Measurements from ENCODE around the gene ARHGAP26. TPM values are rescaled to one million over a fixed set of nuclear protein-coding genes. Genes with fewer than 3 reads are reported as not detected.

Gene ARHGAP26
- total RNA-seq, 4 donors from 2014 or later: 28.2 to 52.3 (median 37.9) TPM

GRCh38 chr5:142860270-142860669 lies 90.1 kb downstream of the ARHGAP26 start:
- Histone ChIP-seq H3K4me3 (replicated peaks in 1 of 3) (no peak overlapping the region), H3K4me1 (peaks cover 0 to 27% of the 10 kb centered on the region in 2 donors), H3K36me3 (no peaks in the 10 kb centered on the region), H3K27ac (no peak overlapping the region), H3K27me3 (no peaks in the 10 kb centered on the region), H3K9me3 (no peaks in the 10 kb centered on the region)
- intact Hi-C loops (cut with DNase I): no loop called here
- WGBS, 2 donors: 77 to 90% methylated on average over 2 of the region's 2 CpGs
- no peak for DNase-seq
- TF ChIP-seq CTCF (IDR thresholded peaks at IDR 0.05): no peak
- TF ChIP-seq POLR2A (IDR thresholded peaks at IDR 0.05): no peak

- no peaks in the 10 kb centered on the region for H3K27me3 ChIP-seq
- no peaks in the 10 kb centered on the region for H3K36me3 ChIP-seq
- no peak overlapping the region for H3K4me3 ChIP-seq (replicated peaks in 1 of 3)
- intact Hi-C loops (cut with DNase I): no loop called here
- TF ChIP-seq CTCF (IDR thresholded peaks at IDR 0.05): no peak
- TF ChIP-seq POLR2A (IDR thresholded peaks at IDR 0.05): no peak
- no peak overlapping the region for H3K27ac ChIP-seq
- H3K9me3 ChIP-seq: no peaks in the 10 kb centered on the region
- H3K4me1 ChIP-seq: peaks cover 0 to 27% of the 10 kb centered on the region in 2 donors
- WGBS, 2 donors: 82 to 84% methylated on average over 7 of the region's 7 CpGs
- no peak for DNase-seq
These were observed 90.8 kb downstream of the ARHGAP26 start for GRCh38 chr5:142861011-142861410.

GRCh38 chr5:142862594-142862993 lies 92.4 kb downstream of the ARHGAP26 start:
- Histone ChIP-seq H3K4me3 (replicated peaks in 1 of 3) (no peak overlapping the region), H3K27ac (no peak overlapping the region), H3K27me3 (no peaks in the 10 kb centered on the region), H3K36me3 (no peaks in the 10 kb centered on the region), H3K9me3 (no peaks in the 10 kb centered on the region), H3K4me1 (peaks cover 4 to 30% of the 10 kb centered on the region in 2 donors)
- TF ChIP-seq CTCF (IDR thresholded peaks at IDR 0.05) (no peak), POLR2A (IDR thresholded peaks at IDR 0.05) (no peak)
- intact Hi-C loops (cut with DNase I): no loop called here
- 80 to 90% methylated on average over 4 of the region's 4 CpGs for WGBS, 2 donors
- no peak for DNase-seq

GRCh38 chr5:142863856-142864255 lies 93.7 kb downstream of the ARHGAP26 start:
- WGBS, 2 donors: 72 to 76% methylated on average over 5 of the region's 5 CpGs
- no peak overlapping the region for H3K27ac ChIP-seq
- intact Hi-C loops (cut with DNase I): no loop called here

More at GRCh38 chr5:142863856-142864255, 93.7 kb downstream of the ARHGAP26 start:
- no peaks in the 10 kb centered on the region for H3K9me3 ChIP-seq
- H3K36me3 ChIP-seq: no peaks in the 10 kb centered on the region
- no peak for TF ChIP-seq POLR2A (IDR thresholded peaks at IDR 0.05)
- no peak for TF ChIP-seq CTCF (IDR thresholded peaks at IDR 0.05)
- H3K27me3 ChIP-seq: no peaks in the 10 kb centered on the region
- DNase-seq: no peak
- H3K4me1 ChIP-seq: peaks cover 4 to 34% of the 10 kb centered on the region in 2 donors
- no peak overlapping the region for H3K4me3 ChIP-seq (replicated peaks in 1 of 3)
